Activated CD4-positive, alpha-beta T cell treated with anti-CD3 and anti-CD28 coated beads for 36 hours (primary cell): Measurements from ENCODE around the gene CAMK2D. TPM values are rescaled to one million over a fixed set of nuclear protein-coding genes. Genes with fewer than 3 reads are reported as not detected.
"Not testable (repeated sequence)": the region's sequence is repeated elsewhere in the genome, so short reads cannot be mapped to it uniquely, and the experiment has no call there.

Experiments
- ATAC-seq: fragments of 200-7000 bp; cut with Tn5 transposase; one replicate; pipeline ENCODE4 v1.10.0; 2021; ENCODE audit warnings: mild to moderate bottlenecking, moderate library complexity
- CTCF ChIA-PET: fragments of 350-600 bp; sonication (Branson Sonifier 250); formaldehyde crosslinking; loops from one replicate; lab custom pipeline; 2021; ENCODE audit warnings: antibody characterized with exemption; lab: Charles Lee
- POLR2A ChIA-PET: fragments of 350-600 bp; sonication (Branson Sonifier 250); formaldehyde crosslinking; loops from one replicate; lab custom pipeline; 2021; ENCODE audit warnings: antibody characterized with exemption, inconsistent platforms; lab: Charles Lee
- DNase-seq: peaks from one replicate; pipeline ENCODE4 v3.0.0-alpha.2; 2020
- H3K27ac Mint-ChIP-seq: one replicate; pipeline ENCODE4 v1.8.0; 2021; ENCODE audit warnings: mixed read lengths
- H3K27me3 Mint-ChIP-seq: one replicate; pipeline ENCODE4 v1.8.0; 2021; ENCODE audit warnings: mixed read lengths
- H3K36me3 Mint-ChIP-seq: one replicate; pipeline ENCODE4 v1.8.0; 2021; ENCODE audit warnings: low read depth, mixed read lengths
- H3K4me1 Mint-ChIP-seq: one replicate; pipeline ENCODE4 v1.8.0; 2021; ENCODE audit warnings: mixed read lengths
- H3K4me3 Mint-ChIP-seq: one replicate; pipeline ENCODE4 v1.8.0; 2021; ENCODE audit warnings: mild to moderate bottlenecking, moderate library complexity, mixed read lengths
- H3K9me3 Mint-ChIP-seq: one replicate; pipeline ENCODE4 v1.8.0; 2021; ENCODE audit warnings: low read depth, mixed read lengths
- intact Hi-C, 2 experiments: fragments of 100-400 bp; cut with DNase I in 1 of 2; cut with micrococcal nuclease in 1 of 2; formaldehyde crosslinking; loops; one replicate each; pipeline versions ENCODE4 v1.14.2 to v1.15.1; 2022 to 2024; cut with DNase I, micrococcal nuclease
- total RNA-seq, 2 experiments: library from RNA; stranded (reverse); gene quantifications; one replicate each; pipeline ENCODE4 v1.2.3, GENCODE V29; 2021

CAMK2D gene
- total RNA-seq, 2 experiments from 2014 or later: 70.3 to 71.3 TPM

DNA sequence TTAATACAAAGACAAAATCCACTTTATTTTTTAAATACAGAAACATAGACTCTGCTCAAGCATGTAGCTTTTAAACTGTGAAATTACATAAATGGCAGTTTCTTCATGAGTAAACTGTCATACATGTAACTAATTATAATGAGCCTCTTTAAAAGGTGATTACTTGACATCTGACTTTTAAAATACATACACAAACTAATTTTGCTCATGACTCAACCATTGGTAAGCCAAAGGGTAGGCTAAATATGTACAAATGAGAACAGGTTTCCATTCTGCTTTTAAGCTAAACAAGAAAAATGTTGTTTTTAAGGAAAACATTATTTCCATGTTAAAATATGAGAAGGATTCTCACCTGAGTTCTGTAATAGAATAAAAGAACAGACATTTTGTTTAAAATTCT, 27.9 kb downstream of the CAMK2D start:
- POLR2A ChIA-PET: interaction anchor here (0.6 kb wide), 1 partner anchor 17 kb away, joined by 3 read pairs; no protein-coding TSS in a partner anchor
- intact Hi-C loops: loop anchor here (1.0 kb wide), 2 partner anchors 23 to 49 kb away; no protein-coding TSS in a partner anchor
- Mint-ChIP-seq H3K36me3 (peaks cover 41% of the 10 kb centered on the region), H3K9me3 (peaks cover 7% of the 10 kb centered on the region), H3K4me1 (peaks cover 72% of the 10 kb centered on the region), H3K4me3 (no peak overlapping the region), H3K27ac (no peak overlapping the region), H3K27me3 (no peaks in the 10 kb centered on the region)
- DNase-seq: no peak
- ATAC-seq: no peak
- CTCF ChIA-PET: interaction anchor here (0.6 to 1.4 kb wide), 2 partner anchors 27 to 59 kb away, joined by 3 read pairs; no protein-coding TSS in a partner anchor

GRCh38 chr4:113732967-113733527, 28.5 kb downstream of the CAMK2D start:
- peaks cover 78% of the 10 kb centered on the region for H3K4me1 Mint-ChIP-seq
- POLR2A ChIA-PET: interaction anchor here (0.6 kb wide), 1 partner anchor 17 kb away, joined by 3 read pairs; no protein-coding TSS in a partner anchor
- no peak overlapping the region for H3K4me3 Mint-ChIP-seq
- intact Hi-C loops: loop anchor here (1.0 kb wide), 2 partner anchors 23 to 49 kb away; no protein-coding TSS in a partner anchor
- H3K27me3 Mint-ChIP-seq: no peaks in the 10 kb centered on the region
- H3K27ac Mint-ChIP-seq: peak overlapping the region; percentile 1
- DNase-seq: no peak
- peaks cover 44% of the 10 kb centered on the region for H3K36me3 Mint-ChIP-seq
- peaks cover 7% of the 10 kb centered on the region for H3K9me3 Mint-ChIP-seq
- CTCF ChIA-PET: interaction anchor here (0.6 to 1.6 kb wide), 4 partner anchors 14 to 186 kb away, joined by 3 to 5 read pairs (median 4); no protein-coding TSS in a partner anchor
- ATAC-seq: peak; percentile 60

DNA sequence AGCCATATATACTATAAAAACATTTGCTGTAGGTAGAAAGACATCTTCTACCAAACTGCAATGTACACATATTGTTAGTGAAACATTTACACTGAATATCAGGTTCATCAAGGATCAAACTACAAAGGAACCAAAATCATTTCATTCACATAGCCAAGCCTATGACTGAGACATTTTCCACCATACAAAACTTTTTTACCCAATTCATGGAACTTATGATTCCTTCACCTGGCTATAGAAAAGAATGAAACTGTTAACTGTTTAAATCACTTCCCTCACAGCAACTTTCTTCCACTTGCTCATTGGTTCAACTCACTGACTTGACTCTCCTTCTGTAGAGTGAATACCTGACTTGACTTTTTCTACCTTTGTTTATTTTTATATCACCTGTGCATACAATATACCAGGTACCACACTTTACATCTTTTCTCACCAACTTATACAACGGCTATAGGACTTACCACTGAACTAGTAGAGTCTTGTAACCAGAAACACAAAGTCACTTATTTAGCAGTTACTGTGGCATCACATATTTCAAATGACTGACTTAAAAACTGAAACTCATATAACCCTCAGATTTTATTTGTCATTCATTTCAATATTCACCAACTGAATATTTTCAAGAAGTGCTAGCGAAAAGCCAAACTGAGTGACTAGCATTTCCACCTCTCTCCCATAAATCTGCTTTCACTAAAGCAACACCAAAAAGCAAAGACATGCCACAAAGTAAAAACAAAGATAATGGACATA, 30.9 kb downstream of the CAMK2D start:
- Mint-ChIP-seq H3K36me3 (peaks cover 39% of the 10 kb centered on the region), H3K4me3 (peak overlapping the region; percentile 27), H3K27me3 (no peaks in the 10 kb centered on the region), H3K9me3 (peaks cover 7% of the 10 kb centered on the region), H3K4me1 (peaks cover 85% of the 10 kb centered on the region), H3K27ac (peak overlapping the region; percentile 94)
- DNase-seq (no peak), ATAC-seq (peak; percentile 67)
- ChIA-PET CTCF (no interaction called here), POLR2A (no interaction called here)
- intact Hi-C loops: loop anchor here (1.0 to 2.0 kb wide), 5 partner anchors 26 to 256 kb away; partner anchors contain the start of gene CAMK2D (in 1 of the 2)

- POLR2A ChIA-PET: interaction anchor here (0.6 kb wide), 1 partner anchor 72 kb away, joined by 3 read pairs; no protein-coding TSS in a partner anchor
- Mint-ChIP-seq H3K27ac (no peak overlapping the region), H3K4me3 (no peak overlapping the region), H3K27me3 (no peaks in the 10 kb centered on the region), H3K9me3 (peaks cover 7% of the 10 kb centered on the region), H3K36me3 (peaks cover 33% of the 10 kb centered on the region), H3K4me1 (peaks cover 66% of the 10 kb centered on the region)
- ATAC-seq: no peak
- DNase-seq: no peak
- intact Hi-C loops: no loop called here
- CTCF ChIA-PET: interaction anchor here (1.5 to 1.8 kb wide), 2 partner anchors 17 to 32 kb away, joined by 3 to 5 read pairs; no protein-coding TSS in a partner anchor
These were observed 33.7 kb downstream of the CAMK2D start for GRCh38 chr4:113727802-113728201.

- no peak overlapping the region for H3K4me3 Mint-ChIP-seq
- peaks cover 42% of the 10 kb centered on the region for H3K36me3 Mint-ChIP-seq
- ChIA-PET POLR2A (no interaction called here), CTCF (no interaction called here)
- DNase-seq (no peak), ATAC-seq (no peak)
- intact Hi-C loops: no loop called here
- H3K4me1 Mint-ChIP-seq: peaks cover 64% of the 10 kb centered on the region
- H3K27ac Mint-ChIP-seq: no peak overlapping the region
- no peaks in the 10 kb centered on the region for H3K27me3 Mint-ChIP-seq
- H3K9me3 Mint-ChIP-seq: peaks cover 7% of the 10 kb centered on the region
These were observed 35.6 kb downstream of the CAMK2D start for GRCh38 chr4:113725963-113726362.

DNA sequence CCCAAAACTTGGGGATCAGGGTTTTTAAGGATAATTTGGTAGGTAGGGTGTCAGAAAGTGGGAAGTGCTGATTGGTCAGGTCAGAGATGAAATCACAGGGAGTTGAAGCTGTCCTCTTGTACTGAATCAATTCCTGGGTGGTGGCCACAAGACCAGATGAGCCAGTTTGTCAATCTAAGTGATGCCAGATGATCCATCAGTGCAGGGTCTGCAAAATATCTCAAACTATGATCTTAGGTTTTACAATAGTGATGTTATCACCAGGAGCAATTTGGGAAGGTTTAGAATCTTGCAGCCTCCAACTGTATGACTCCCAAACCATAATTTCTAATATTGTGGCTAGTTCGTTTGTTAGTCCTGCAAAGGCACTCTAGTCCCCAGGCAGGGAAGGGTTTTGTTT, 43.3 kb downstream of the CAMK2D start:
- POLR2A ChIA-PET: interaction anchor here (0.7 kb wide), 1 partner anchor 10 kb away, joined by 3 read pairs; no protein-coding TSS in a partner anchor
- no peak for DNase-seq
- CTCF ChIA-PET: interaction anchor here (0.7 to 1.2 kb wide), 2 partner anchors 14 to 20 kb away, joined by 3 to 5 read pairs; no protein-coding TSS in a partner anchor
- Mint-ChIP-seq H3K4me3 (no peak overlapping the region), H3K27me3 (no peaks in the 10 kb centered on the region), H3K27ac (no peak overlapping the region), H3K36me3 (peaks cover 39% of the 10 kb centered on the region), H3K4me1 (peaks cover 42% of the 10 kb centered on the region), H3K9me3 (no peaks in the 10 kb centered on the region)
- no peak for ATAC-seq
- intact Hi-C loops: no loop called here

- DNase-seq (no peak), ATAC-seq (peak; percentile 73)
- Mint-ChIP-seq H3K9me3 (no peaks in the 10 kb centered on the region), H3K36me3 (peaks cover 24% of the 10 kb centered on the region), H3K4me1 (peaks cover 40% of the 10 kb centered on the region), H3K27me3 (no peaks in the 10 kb centered on the region), H3K27ac (no peak overlapping the region), H3K4me3 (no peak overlapping the region)
- CTCF ChIA-PET: interaction anchor here (0.8 to 2.0 kb wide), 5 partner anchors 9 to 31 kb away, joined by 3 to 5 read pairs (median 3); no protein-coding TSS in a partner anchor
- intact Hi-C loops: loop anchor here in 1 of 2 experiments (1.0 kb wide), 1 partner anchor 9 kb away; no protein-coding TSS in a partner anchor
- POLR2A ChIA-PET: no interaction called here
These were observed 49.5 kb downstream of the CAMK2D start for GRCh38 chr4:113711883-113712662.

- no peak for DNase-seq
- ChIA-PET POLR2A (no interaction called here), CTCF (no interaction called here)
- Mint-ChIP-seq H3K27ac (no peak overlapping the region), H3K36me3 (peaks cover 25% of the 10 kb centered on the region), H3K4me1 (peaks cover 44% of the 10 kb centered on the region), H3K27me3 (no peaks in the 10 kb centered on the region), H3K4me3 (no peak overlapping the region), H3K9me3 (no peaks in the 10 kb centered on the region)
- peak; percentile 20 for ATAC-seq
- intact Hi-C loops: no loop called here
These were observed 53.3 kb downstream of the CAMK2D start for GRCh38 chr4:113708250-113708649.

DNA sequence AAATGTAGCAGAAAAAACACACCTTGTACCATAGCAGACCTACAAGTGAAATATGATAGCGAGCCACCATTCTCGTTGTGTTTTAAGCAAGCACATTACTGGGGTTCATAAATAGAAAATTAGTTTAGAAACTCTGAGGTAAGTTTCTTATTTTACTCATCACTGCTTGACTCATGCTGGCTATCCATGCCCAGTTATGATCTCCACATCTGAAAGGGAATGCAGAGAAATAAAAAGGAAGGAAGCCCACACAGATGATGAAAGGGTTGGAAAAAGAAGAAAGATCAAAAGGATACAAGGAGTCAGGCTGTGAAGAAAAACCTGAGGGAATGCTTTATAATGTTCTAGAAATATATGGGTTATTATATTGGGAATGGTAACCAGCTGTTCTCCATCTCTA, 54.5 kb downstream of the CAMK2D start:
- ChIA-PET POLR2A (no interaction called here), CTCF (no interaction called here)
- Mint-ChIP-seq H3K27ac (no peak overlapping the region), H3K27me3 (no peaks in the 10 kb centered on the region), H3K4me1 (peaks cover 38% of the 10 kb centered on the region), H3K36me3 (peaks cover 28% of the 10 kb centered on the region), H3K4me3 (no peak overlapping the region), H3K9me3 (no peaks in the 10 kb centered on the region)
- intact Hi-C loops: no loop called here
- DNase-seq (no peak), ATAC-seq (peak; percentile 18)

DNA sequence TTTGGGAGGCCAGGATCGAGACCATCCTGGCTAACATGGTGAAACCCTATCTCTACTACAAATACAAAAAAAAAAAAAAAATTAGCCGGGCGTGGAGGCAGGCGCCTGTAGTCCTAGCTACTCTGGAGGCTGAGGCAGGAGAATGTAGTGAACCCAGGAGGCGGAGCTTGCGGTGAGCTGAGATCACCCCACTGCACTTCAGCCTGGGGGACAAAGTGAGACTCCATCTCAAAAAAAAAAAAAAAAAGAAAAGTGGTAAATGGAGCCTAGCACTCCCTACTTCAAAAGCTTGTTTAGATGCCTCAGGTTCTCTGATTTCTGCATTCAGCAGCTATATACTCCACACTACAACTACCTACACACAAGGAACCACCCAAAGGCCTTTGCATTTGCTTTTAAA, 56.4 kb downstream of the CAMK2D start:
- DNase-seq, H3K4me3 Mint-ChIP-seq, ATAC-seq, H3K9me3 Mint-ChIP-seq, H3K27ac Mint-ChIP-seq, intact Hi-C loops, POLR2A ChIA-PET, H3K27me3 Mint-ChIP-seq: not testable (repeated sequence)
- peaks cover 35% of the 10 kb centered on the region for H3K36me3 Mint-ChIP-seq
- CTCF ChIA-PET: interaction anchor here (1.0 kb wide), 1 partner anchor 11 kb away, joined by 3 read pairs; no protein-coding TSS in a partner anchor
- peaks cover 51% of the 10 kb centered on the region for H3K4me1 Mint-ChIP-seq
